H1 (cell line): ENCODE data around the gene NAPG. TPM values are rescaled to one million over a fixed set of nuclear protein-coding genes. Genes with fewer than 3 reads are reported as not detected.

Experiments used
- CTCF ChIA-PET: fragments of 300-600 bp; sonication (Branson Sonifier 250); formaldehyde crosslinking; loops from one replicate; lab custom pipeline; 2021; ENCODE audit not compliant: partially characterized antibody; lab: Charles Lee
- POLR2A ChIA-PET: fragments of 300-600 bp; sonication (Branson Sonifier 250); formaldehyde crosslinking; loops from one replicate; lab custom pipeline; 2021; ENCODE audit warnings: inconsistent platforms; ENCODE audit not compliant: partially characterized antibody; lab: Charles Lee
- DNase-seq, 2 experiments: peaks; one replicate each; pipeline versions ENCODE4 v3.0.0 to v3.0.0-alpha.2; 2010 to 2022; ENCODE audit warnings: low spot score in 2 of 2, low read depth in 1 of 2, mixed read lengths in 1 of 2
- FAIRE-seq: peaks from 2 replicates; lab custom pipeline; 2011; peaks lifted over from hg19 to GRCh38; lab: Jason Lieb, UNC
- H2AFZ ChIP-seq: 2 replicates; pipeline ENCODE4 v1.8.1; 2012; ENCODE audit warnings: low read length, inconsistent platforms
- H2AK5ac ChIP-seq: 2 replicates; pipeline ENCODE4 v1.6.1; 2013; ENCODE audit warnings: low read depth, low read length
- H2BK120ac ChIP-seq: replicated peaks from 2 replicates; pipeline ENCODE3; 2013; ENCODE audit warnings: low read depth, low read length, inconsistent platforms
- H2BK12ac ChIP-seq: 2 replicates; pipeline ENCODE4 v1.6.1; 2013; ENCODE audit warnings: low read depth, low read length
- H2BK15ac ChIP-seq: 2 replicates; pipeline ENCODE4 v1.6.1; 2013; ENCODE audit warnings: low read length
- H2BK20ac ChIP-seq: 2 replicates; pipeline ENCODE4 v1.6.1; 2013; ENCODE audit warnings: low read length
- H2BK5ac ChIP-seq: 2 replicates; pipeline ENCODE4 v1.6.1; 2013; ENCODE audit warnings: low read depth, low read length
- H3K14ac ChIP-seq: 2 replicates; pipeline ENCODE4 v1.6.1; 2013; ENCODE audit warnings: inconsistent platforms; ENCODE audit not compliant: insufficient read length
- H3K18ac ChIP-seq: 2 replicates; pipeline ENCODE4 v1.6.1; 2013; ENCODE audit warnings: low read length; ENCODE audit errors: extremely low read depth
- H3K23ac ChIP-seq: 2 replicates; pipeline ENCODE4 v1.6.1; 2013; ENCODE audit warnings: inconsistent platforms; ENCODE audit not compliant: insufficient read length
- H3K23me2 ChIP-seq: 2 replicates; pipeline ENCODE4 v1.6.1; 2013; ENCODE audit warnings: low read depth, low read length
- H3K27ac ChIP-seq: 2 replicates; pipeline ENCODE4 v1.6.1; 2011; ENCODE audit warnings: low read depth, low read length, inconsistent platforms
- H3K27me3 ChIP-seq, 4 experiments: replicated peaks in 1 of 4; 1 replicate in 1 of 4; 2 replicates in 3 of 4; pipeline versions ENCODE4 v1.6.1 to v1.8.1; 2011 to 2013; ENCODE audit warnings: low read length in 3 of 4, mild to moderate bottlenecking in 3 of 4, inconsistent platforms in 2 of 4, mixed read lengths in 2 of 4, moderate library complexity in 1 of 4; ENCODE audit not compliant: control insufficient read depth in 3 of 4, insufficient read depth in 3 of 4; ENCODE audit errors: extremely low read depth in 1 of 4
- H3K36me3 ChIP-seq, 4 experiments: 2 replicates each; pipeline versions ENCODE4 v1.6.1 to v1.8.1; 2011 to 2013; ENCODE audit warnings: mild to moderate bottlenecking in 4 of 4, low read length in 3 of 4, moderate library complexity in 2 of 4, control low read depth in 1 of 4, inconsistent platforms in 1 of 4; ENCODE audit not compliant: insufficient read depth in 4 of 4, control insufficient read depth in 2 of 4
- H3K4ac ChIP-seq: replicated peaks from 2 replicates; pipeline ENCODE3; 2013; ENCODE audit warnings: low read length, low read depth, mixed read lengths, inconsistent platforms; ENCODE audit not compliant: insufficient read length
- H3K4me1 ChIP-seq, 4 experiments: replicated peaks in 1 of 4; 1 replicate in 1 of 4; 2 replicates in 3 of 4; pipeline versions ENCODE4 v1.6.1 to v1.8.1; 2011 to 2013; ENCODE audit warnings: low read length in 3 of 4, inconsistent platforms in 2 of 4, mixed read lengths in 1 of 4; ENCODE audit not compliant: insufficient read depth in 4 of 4, control insufficient read depth in 3 of 4
- H3K4me2 ChIP-seq, 2 experiments: 2 replicates each; pipeline versions ENCODE4 v1.6.1 to v1.8.1; 2011 to 2013; ENCODE audit warnings: low read depth in 2 of 2, low read length in 2 of 2, control low read depth in 1 of 2, inconsistent platforms in 1 of 2, mild to moderate bottlenecking in 1 of 2; ENCODE audit not compliant: insufficient read depth in 1 of 2
- H3K4me3 ChIP-seq, 4 experiments: fragments of 200-600, 300-600 bp in 1 of 4; sonication (generic), shearing (Covaris generic), sonication (Bioruptor Twin) in 1 of 4; 2 replicates each; pipeline versions ENCODE4 v1.5.1 to v1.8.1; 2011 to 2016; ENCODE audit warnings: low read length in 4 of 4, low read depth in 3 of 4, control low read depth in 2 of 4, inconsistent platforms in 2 of 4, mild to moderate bottlenecking in 2 of 4, mixed read lengths in 1 of 4, moderate library complexity in 1 of 4; ENCODE audit not compliant: insufficient read depth in 2 of 4; ENCODE audit errors: extremely low read depth in 1 of 4
- H3K56ac ChIP-seq: replicated peaks from 2 replicates; pipeline ENCODE3; 2013; ENCODE audit warnings: low read depth, mild to moderate bottlenecking, mixed read lengths, low read length, inconsistent platforms; ENCODE audit not compliant: insufficient read length
- H3K79me1 ChIP-seq: 2 replicates; pipeline ENCODE4 v1.6.1; 2013; ENCODE audit warnings: low read depth, low read length, control low read depth
- H3K79me2 ChIP-seq, 2 experiments: 2 replicates each; pipeline versions ENCODE4 v1.6.1 to v1.8.1; 2012 to 2013; ENCODE audit warnings: low read length in 2 of 2, mild to moderate bottlenecking in 2 of 2, inconsistent platforms in 1 of 2; ENCODE audit not compliant: insufficient read depth in 2 of 2, control insufficient read depth in 1 of 2
- H3K9ac ChIP-seq, 4 experiments: replicated peaks in 1 of 4; 1 replicate in 1 of 4; 2 replicates in 3 of 4; pipeline versions ENCODE4 v1.6.1 to v1.8.1; 2011 to 2013; ENCODE audit warnings: low read depth in 3 of 4, low read length in 3 of 4, control low read depth in 2 of 4, mild to moderate bottlenecking in 2 of 4, moderate library complexity in 2 of 4, inconsistent platforms in 1 of 4; ENCODE audit errors: extremely low read depth in 1 of 4
- H3K9me3 ChIP-seq, 2 experiments: 2 replicates each; pipeline versions ENCODE4 v1.6.1 to v1.8.1; 2012 to 2013; ENCODE audit warnings: mild to moderate bottlenecking in 2 of 2, moderate library complexity in 2 of 2, control low read depth in 1 of 2, inconsistent platforms in 1 of 2, low read depth in 1 of 2, low read length in 1 of 2, mixed read lengths in 1 of 2; ENCODE audit not compliant: insufficient read depth in 2 of 2
- H4K20me1 ChIP-seq, 2 experiments: replicated peaks in 1 of 2; 2 replicates each; pipeline versions ENCODE3 to v1.8.1; 2011 to 2013; ENCODE audit warnings: inconsistent platforms in 2 of 2, low read length in 2 of 2, mild to moderate bottlenecking in 1 of 2; ENCODE audit not compliant: insufficient read depth in 2 of 2, control insufficient read depth in 1 of 2
- H4K5ac ChIP-seq: 2 replicates; pipeline ENCODE4 v1.6.1; 2013; ENCODE audit warnings: low read length, low read depth, mixed read lengths, inconsistent platforms; ENCODE audit not compliant: insufficient read length
- H4K8ac ChIP-seq: 2 replicates; pipeline ENCODE4 v1.8.0; 2013; ENCODE audit warnings: mild to moderate bottlenecking, moderate library complexity, low read length, inconsistent platforms; ENCODE audit not compliant: insufficient read depth; ENCODE audit errors: extremely low read depth
- H4K91ac ChIP-seq: replicated peaks from 2 replicates; pipeline ENCODE3; 2013; ENCODE audit warnings: low read length, mixed read lengths, inconsistent platforms; ENCODE audit not compliant: insufficient read length
- ASH2L ChIP-seq: fragments of 200-600, 300-600 bp; sonication (generic); IDR thresholded peaks from one replicate; pipeline ENCODE4 v1.7.1; 2017; ENCODE audit warnings: low read length
- ATF3 ChIP-seq: IDR thresholded peaks from 2 replicates; pipeline ENCODE4 v1.6.1; 2011; ENCODE audit warnings: low read depth, mild to moderate bottlenecking, low read length; ENCODE audit not compliant: insufficient read depth
- CTCF ChIP-seq, 3 experiments: IDR thresholded peaks; 1 replicate in 2 of 3; 2 replicates in 1 of 3; pipeline versions ENCODE4 v1.5.1 to v1.6.1; 2011; ENCODE audit warnings: low read length in 3 of 3, mild to moderate bottlenecking in 3 of 3, inconsistent platforms in 2 of 3, low read depth in 1 of 3, moderate library complexity in 1 of 3; ENCODE audit not compliant: insufficient read depth in 1 of 3; ENCODE audit errors: control extremely low read depth in 1 of 3
- GTF2F1 ChIP-seq: IDR thresholded peaks from 2 replicates; pipeline ENCODE4 v1.6.1; 2012; ENCODE audit warnings: low read depth, low read length, improper control_type of control experiment, borderline replicate concordance
- JUN ChIP-seq: IDR thresholded peaks from 2 replicates; pipeline ENCODE4 v1.6.1; 2011; ENCODE audit warnings: low read depth, mild to moderate bottlenecking, improper control_type of control experiment, low read length
- JUND ChIP-seq: IDR thresholded peaks from 2 replicates; pipeline ENCODE4 v1.6.1; 2011; ENCODE audit warnings: mild to moderate bottlenecking, improper control_type of control experiment, low read length
- YY1 ChIP-seq: IDR thresholded peaks from 2 replicates; pipeline ENCODE4 v1.6.1; 2011; ENCODE audit warnings: low read depth, mild to moderate bottlenecking, low read length
- WGBS, 2 experiments: shearing (Covaris generic) in 1 of 2; methylation state at CpG; one replicate each; pipeline versions ENCODE4 v1.1.6 to v1.1.7; 2013 to 2015; ENCODE audit warnings: low lambda C conversion rate in 2 of 2, mixed read lengths in 2 of 2, inconsistent platforms in 1 of 2, low coverage in 1 of 2, missing lambda C conversion rate in 1 of 2; ENCODE audit not compliant: insufficient replicate concordance in 2 of 2, insufficient coverage in 1 of 2, insufficient read length in 1 of 2; ENCODE audit errors: extremely low coverage in 1 of 2, missing lambda C conversion rate in 1 of 2; 5-methylcytosine and 5-hydroxymethylcytosine counted together
- polyA plus RNA-seq, 7 experiments: library from polyadenylated mRNA; depleted of rRNA in 3 of 7; stranded (reverse) in 5 of 7; unstranded in 2 of 7; fragments of >200 nt in 5 of 7; fragments of 200-250 nt in 2 of 7; gene quantifications; 1 replicate in 5 of 7; 2 replicates in 1 of 7; 4 replicates in 1 of 7; pipeline versions ENCODE4 v1.2.1 to v1.2.3, GENCODE V29; 2011 to 2013; ENCODE audit warnings: missing spikeins in 2 of 7, mixed read lengths in 2 of 7
- total RNA-seq: library from RNA; stranded (reverse); fragmentation: NEBNext Ultra II Directional; extraction: Animal tissue kit (Norgen Biotek cat#: 25700); gene quantifications from 2 replicates; pipeline ENCODE4 v1.2.1, GENCODE V29; 2021

Gene NAPG
- total and polyA plus RNA-seq, 2 of the 8 experiments (the other 6 are each of a cell fraction or from before 2014, with no cell fraction given), result 8.0 to 23.5 TPM

- no peak for FAIRE-seq
- Histone ChIP-seq H2BK20ac (no peak overlapping the region), H2BK12ac (no peak overlapping the region), H3K36me3 (peaks cover 0 to 3% (median 0%) of the 10 kb centered on the region in 4 experiments; a peak in 1 of 8 replicates), H4K20me1 (no peaks in the 10 kb centered on the region), H3K9me3 (peaks cover 13 to 17% of the 10 kb centered on the region in 2 experiments), H4K8ac (no peak overlapping the region), H3K4me2 (no peak overlapping the region), H3K23me2 (peaks cover 2% of the 10 kb centered on the region; the same call in 1 of the 2 replicates), H2BK120ac (no peak overlapping the region), H3K27me3 (0 out of 7 replicates have a peak, but pooled peaks cover 0 to 3% (median 0%) of the 10 kb centered on the region in 4 experiments)
- no peak for DNase-seq
- 83% methylated on average over 2 of the region's 2 CpGs; no CpG with 5 or more reads in 1 of the 2 experiments for WGBS, 2 experiments
- TF ChIP-seq CTCF (IDR thresholded peaks at IDR 0.05; ENCODE audit: control extremely low read depth in 1 of 3, insufficient read depth in 1 of 3, low read depth in 1 of 3, low read length in 3 of 3), result no peak
- no peak for TF ChIP-seq ASH2L
- TF ChIP-seq JUN, result no peak
- TF ChIP-seq JUND, result no peak
- no peak for TF ChIP-seq GTF2F1
- no peak for TF ChIP-seq ATF3
- TF ChIP-seq YY1, result no peak
- TF ChIP-seq, all 59 proteins: peak for 0
- H3K56ac ChIP-seq, result no peak overlapping the region
- no peak overlapping the region for H2BK15ac ChIP-seq
- no peak overlapping the region for H2BK5ac ChIP-seq
- no peaks in the 10 kb centered on the region for H3K4me1 ChIP-seq
- H3K14ac ChIP-seq, result no peak overlapping the region
- H3K79me2 ChIP-seq, result no peaks in the 10 kb centered on the region
- H3K27ac ChIP-seq, result no peak overlapping the region
- no peak overlapping the region for H3K4me3 ChIP-seq
- H2AK5ac ChIP-seq, result no peak overlapping the region
- H4K91ac ChIP-seq, result no peak overlapping the region
- ChIA-PET POLR2A (no interaction called here), CTCF (interaction anchor here (1.8 kb wide), 1 partner anchor 479 kb away, joined by 5 read pairs; no protein-coding TSS in a partner anchor)
- H3K23ac ChIP-seq, result no peak overlapping the region
- H3K18ac ChIP-seq, result no peak overlapping the region
- H3K9ac ChIP-seq, result no peak overlapping the region
- H3K79me1 ChIP-seq, result no peaks in the 10 kb centered on the region
- H3K4ac ChIP-seq, result no peak overlapping the region
- H2AFZ ChIP-seq, result no peak overlapping the region
- no peak overlapping the region for H4K5ac ChIP-seq
Measured at GRCh38 chr18:10511236-10511635, 14.6 kb upstream of the NAPG start.
